ENCODE measurements around the gene C14orf93. TPM values are rescaled to one million over a fixed set of nuclear protein-coding genes. Genes with fewer than 3 reads are reported as not detected.

The C14orf93 gene
- total and polyA plus RNA-seq, 9 of the 15 experiments (the other 6 are each of a cell fraction or from before 2014, with no cell fraction given), result 2.2 to 22.4 (median 16.1) TPM

- Histone ChIP-seq H3K4me2 (ENCODE audit: insufficient read depth, low read length) (no peak overlapping the region), H2AFZ (ENCODE audit: low read depth, low read length) (no peak overlapping the region), H3K4me3 (no peak overlapping the region), H3K27me3 (ENCODE audit: control insufficient read depth in 2 of 2, insufficient read depth in 2 of 2, low read length in 2 of 2) (no peaks in the 10 kb centered on the region), H3K9ac (ENCODE audit: insufficient read depth in 1 of 2, low read depth in 2 of 2, low read length in 2 of 2) (no peak overlapping the region), H3K9me3 (replicated peaks; ENCODE audit: control insufficient read depth, insufficient read depth, low read depth, low read length) (no peaks in the 10 kb centered on the region), H3K79me2 (ENCODE audit: control insufficient read depth, insufficient read depth, low read length) (no peaks in the 10 kb centered on the region), H4K20me1 (replicated peaks; ENCODE audit: control insufficient read depth, insufficient read depth, low read length) (no peaks in the 10 kb centered on the region), H3K9me1 (ENCODE audit: control insufficient read depth, insufficient read depth, low read length) (no peaks in the 10 kb centered on the region), H3K36me3 (ENCODE audit: control insufficient read depth, insufficient read depth, low read length) (peaks cover 4% of the 10 kb centered on the region; the same call in 2 of the 3 replicates), H3K27ac (ENCODE audit: extremely low read depth, low read depth, low read length) (no peak overlapping the region), H3K4me1 (replicated peaks in 1 of 2; ENCODE audit: control insufficient read depth in 2 of 2, insufficient read depth in 2 of 2, low read length in 2 of 2) (peaks cover 12 to 18% of the 10 kb centered on the region in 2 experiments; a peak in 4 of 5 replicates)
- DNase-seq (ENCODE audit: extremely low read depth in 1 of 4, low spot score in 3 of 4), result no peak
- in situ Hi-C loops (cut with MboI), result no loop called here
- no peak for TF ChIP-seq NFE2 (IDR thresholded peaks at IDR 0.05; ENCODE audit: low read depth)
- no peak for TF ChIP-seq ZFX (CRISPR knock-in tag; IDR thresholded peaks at IDR 0.05)
- no peak for TF ChIP-seq RFX7 (CRISPR knock-in tag; IDR thresholded peaks at IDR 0.05)
- TF ChIP-seq HDAC3 (IDR thresholded peaks at IDR 0.05; ENCODE audit: borderline replicate concordance, partially characterized antibody), result no peak
- TF ChIP-seq, protein P1, sequence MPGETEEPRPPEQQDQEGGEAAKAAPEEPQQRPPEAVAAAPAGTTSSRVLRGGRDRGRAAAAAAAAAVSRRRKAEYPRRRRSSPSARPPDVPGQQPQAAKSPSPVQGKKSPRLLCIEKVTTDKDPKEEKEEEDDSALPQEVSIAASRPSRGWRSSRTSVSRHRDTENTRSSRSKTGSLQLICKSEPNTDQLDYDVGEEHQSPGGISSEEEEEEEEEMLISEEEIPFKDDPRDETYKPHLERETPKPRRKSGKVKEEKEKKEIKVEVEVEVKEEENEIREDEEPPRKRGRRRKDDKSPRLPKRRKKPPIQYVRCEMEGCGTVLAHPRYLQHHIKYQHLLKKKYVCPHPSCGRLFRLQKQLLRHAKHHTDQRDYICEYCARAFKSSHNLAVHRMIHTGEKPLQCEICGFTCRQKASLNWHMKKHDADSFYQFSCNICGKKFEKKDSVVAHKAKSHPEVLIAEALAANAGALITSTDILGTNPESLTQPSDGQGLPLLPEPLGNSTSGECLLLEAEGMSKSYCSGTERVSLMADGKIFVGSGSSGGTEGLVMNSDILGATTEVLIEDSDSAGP (CRISPR knock-in tag; IDR thresholded peaks at IDR 0.05), result no peak
- no peak for TF ChIP-seq PTBP1 (IDR thresholded peaks at IDR 0.05; ENCODE audit: low read depth, low read length)
- no peak for TF ChIP-seq POLR2AphosphoS2 (IDR thresholded peaks at IDR 0.05; ENCODE audit: low read length)
- no peak for TF ChIP-seq TAF15 (IDR thresholded peaks at IDR 0.05; ENCODE audit: low read depth, low read length)
- no peak for TF ChIP-seq GTF2F1 (IDR thresholded peaks at IDR 0.05; ENCODE audit: low read depth, low read length)
- no peak for TF ChIP-seq CHD4 (IDR thresholded peaks at IDR 0.05; ENCODE audit: insufficient read depth, insufficient replicate concordance, low read depth, low read length, poor library complexity, severe bottlenecking)
- BruUV-seq (replicated peaks), result no TSS peak
- ChIA-PET CTCF (ENCODE audit: low intra/inter-chr PET ratio) (interaction anchor here (4.1 kb wide), 1 partner anchor 58 kb away, joined by 45 read pairs; the partner anchor contains the start of gene CDH24), POLR2A (interaction anchor here (0.7 to 7.7 kb wide), 15 partner anchors 9 to 111 kb away, joined by 3 to 81 read pairs (median 4); partner anchors contain the start of genes ACIN1, AJUBA, C14orf119 and HAUS4)
- FAIRE-seq, result no peak
- no peak for ATAC-seq
- WGBS (ENCODE audit: insufficient coverage, low coverage, missing lambda C conversion rate), result 74% methylated on average over 9 of the region's 9 CpGs
- intact Hi-C loops (cut with micrococcal nuclease), result no loop called here
These were observed 13.9 kb downstream of the C14orf93 start for GRCh38 chr14:22995889-22996625.
